CD4-positive, alpha-beta T cell treated with Interleukin-17A for 1 hour (primary cell): Measurements from ENCODE around the gene TFIP11.

ENCODE experiments used
- DNase-seq: peaks from one replicate; pipeline ENCODE4 v3.0.0-alpha.2; 2020

The TFIP11 gene

DNA sequence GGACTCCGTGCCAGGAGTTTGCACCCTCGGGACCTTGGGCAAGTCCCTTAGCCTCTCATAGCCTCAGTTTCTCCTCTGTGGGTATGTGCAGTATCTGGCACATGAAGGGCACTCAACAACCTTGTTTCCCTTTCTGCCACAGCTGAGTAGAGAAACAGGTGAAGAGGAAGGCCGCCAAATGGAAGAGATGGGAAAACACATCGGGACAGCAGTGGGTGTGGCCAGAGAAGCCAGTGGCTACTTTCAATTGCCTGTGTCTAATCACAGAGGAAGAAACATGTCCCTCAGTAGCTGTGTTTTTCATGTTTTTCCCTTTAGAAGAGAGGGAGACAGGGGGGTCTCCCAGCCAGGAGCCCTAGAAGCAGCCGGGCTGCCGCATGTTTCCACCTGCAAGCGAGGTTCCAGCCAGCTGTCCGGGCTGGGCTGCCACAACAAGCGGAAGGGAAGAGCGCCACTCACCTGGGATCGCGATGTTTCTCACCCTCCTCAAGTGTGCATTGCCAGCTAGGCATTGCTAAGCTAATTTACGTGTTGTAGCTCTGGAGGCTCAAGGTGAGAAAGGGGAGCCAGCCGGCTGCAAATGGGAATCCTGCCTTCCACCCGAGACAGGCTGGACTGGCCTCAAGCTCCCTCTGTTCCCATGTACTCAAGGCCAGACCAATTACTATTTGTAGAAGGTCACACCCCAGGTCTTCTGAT lies 66.5 kb downstream of the TFIP11 start:
- no peak for DNase-seq

DNA sequence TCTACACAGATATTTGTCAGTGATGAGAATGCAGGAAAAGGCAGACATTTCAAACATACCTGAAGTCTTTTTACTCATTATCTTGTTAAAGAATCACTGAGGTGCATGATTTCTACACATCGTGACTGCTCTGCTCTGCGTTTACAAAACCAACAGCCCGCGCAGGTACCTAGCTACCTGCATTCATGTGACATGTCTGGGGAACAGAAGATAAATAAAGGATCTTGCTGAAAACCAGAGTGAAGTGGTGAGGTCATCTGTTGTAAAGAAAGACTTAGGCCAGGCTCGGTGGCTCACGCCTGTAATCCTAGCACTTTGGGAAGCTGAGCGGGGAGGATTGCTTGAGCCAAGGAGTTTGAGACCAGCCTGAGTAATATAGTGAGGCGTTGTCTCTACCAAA lies 67.5 kb downstream of the TFIP11 start:
- no peak for DNase-seq

DNA sequence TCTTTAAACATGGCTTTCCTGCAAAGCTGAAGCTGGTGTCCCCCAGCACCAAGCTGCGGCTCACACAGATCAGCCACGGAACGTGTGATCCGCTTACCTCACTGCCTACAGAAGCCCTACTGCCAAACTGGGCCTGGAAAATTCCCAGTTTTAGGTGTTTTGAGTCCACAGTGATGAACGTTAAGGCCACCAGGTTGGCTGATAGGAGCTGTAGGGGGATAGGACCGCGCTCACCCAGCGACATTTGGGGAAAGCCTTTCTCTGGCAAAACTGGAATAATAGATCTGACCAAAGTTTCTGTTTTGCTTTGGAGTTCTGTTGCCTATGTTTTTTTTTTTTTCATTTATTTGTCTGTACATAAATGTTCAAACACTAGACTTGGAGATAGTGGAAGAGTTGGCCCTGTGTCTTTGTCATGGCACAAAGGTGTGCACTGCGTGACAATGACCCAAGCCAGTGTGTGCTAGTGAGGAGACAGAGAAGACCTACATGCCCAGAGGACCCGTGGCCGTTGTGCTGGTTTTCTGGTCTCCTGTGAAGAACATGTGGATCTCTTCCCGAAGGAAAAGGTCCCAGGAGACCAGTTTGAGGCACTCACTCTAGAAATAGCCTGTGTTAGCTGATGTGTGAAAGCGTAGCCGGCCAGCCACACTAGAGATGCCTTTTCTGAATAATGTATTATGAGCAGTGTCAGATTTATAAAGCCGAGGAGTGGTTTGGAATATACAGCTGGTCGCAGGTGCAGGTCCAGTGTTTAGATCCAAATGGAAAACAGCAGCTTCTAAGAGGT lies 68.2 kb downstream of the TFIP11 start:
- no peak for DNase-seq

DNA sequence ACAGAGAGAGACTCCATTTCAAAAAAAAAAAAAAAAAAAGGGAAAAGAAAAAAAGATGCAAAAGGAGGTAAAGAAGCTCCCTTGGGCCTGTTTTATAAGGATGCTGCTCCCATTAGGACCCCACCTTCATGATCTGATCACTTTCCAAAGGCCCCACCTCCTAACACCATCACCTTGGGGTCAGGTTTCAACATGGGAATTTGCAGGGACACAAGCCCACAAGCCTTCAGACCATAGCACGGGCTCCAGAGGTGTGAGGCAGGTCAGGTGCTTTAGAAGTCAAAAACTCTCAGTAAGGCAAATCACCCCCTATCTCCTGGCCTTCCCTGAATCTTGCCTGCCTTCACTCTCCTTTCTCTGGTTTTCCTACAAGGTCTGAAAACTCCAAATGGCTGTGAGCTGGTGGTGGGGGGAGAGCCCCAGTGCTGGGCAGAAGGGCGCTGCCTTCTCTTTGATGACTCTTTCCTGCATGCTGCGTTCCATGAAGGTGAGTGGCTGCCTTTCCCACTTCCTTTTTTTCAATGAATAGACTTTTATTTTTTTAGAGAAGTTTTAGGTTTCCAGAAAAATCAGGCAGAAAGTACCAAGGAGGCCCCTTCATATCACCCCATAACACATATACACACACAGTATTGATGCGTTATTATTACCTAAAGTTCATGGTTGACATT lies 70.1 kb downstream of the TFIP11 start:
- DNase-seq = no peak
